ENCODE results near the gene SALL1. TPM values are rescaled to one million over a fixed set of nuclear protein-coding genes. Genes with fewer than 3 reads are reported as not detected.

The SALL1 gene
- total and polyA plus RNA-seq, 2 experiments from 2014 or later: 9.4 to 22.7 TPM

DNA sequence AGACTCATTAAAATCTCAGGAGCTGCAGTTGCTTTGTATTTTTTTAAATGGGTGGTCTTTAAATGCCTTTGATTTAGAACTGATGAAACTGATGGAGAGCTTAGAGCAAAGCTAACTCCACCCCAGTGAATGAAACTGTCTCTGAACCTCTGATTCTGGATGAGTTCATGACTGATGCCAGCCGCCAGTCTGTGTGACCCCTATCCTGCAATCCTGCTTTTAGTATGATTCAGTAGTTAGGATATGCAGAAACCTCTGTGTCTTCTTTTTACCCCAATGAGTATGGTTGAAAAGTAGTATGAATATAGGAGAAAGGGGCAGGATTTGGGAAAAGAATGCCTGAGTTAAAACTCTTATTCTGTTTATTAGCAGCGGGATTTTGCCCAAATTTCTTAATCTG is 12.3 kb upstream of the SALL1 start:
- no peaks in the 10 kb centered on the region for H3F3A ChIP-seq (replicated peaks; ENCODE audit: low read depth)
- no peaks in the 10 kb centered on the region for H3K79me2 ChIP-seq (replicated peaks; ENCODE audit: insufficient read depth)
- peaks cover 13% of the 10 kb centered on the region for H3K27me3 ChIP-seq (ENCODE audit: insufficient read depth)
- H3K36me3 ChIP-seq (ENCODE audit: insufficient read depth): no peaks in the 10 kb centered on the region
- H3K9me2 ChIP-seq (ENCODE audit: insufficient read depth): no peaks in the 10 kb centered on the region
- no peak overlapping the region for H3K4me2 ChIP-seq
- TF ChIP-seq STAT1 (IDR thresholded peaks at IDR 0.05; ENCODE audit: unreplicated experiment) (no peak), JUNB (IDR thresholded peaks at IDR 0.05; ENCODE audit: unreplicated experiment) (no peak), CREB1 (CRISPR knock-in tag; IDR thresholded peaks at IDR 0.05; ENCODE audit: low read depth) (no peak), POLR2AphosphoS5 (IDR thresholded peaks at IDR 0.05; ENCODE audit: low read depth) (no peak), EZH2 (IDR thresholded peaks at IDR 0.05; ENCODE audit: low read depth, unreplicated experiment) (no peak), ZNF114 (CRISPR knock-in tag; IDR thresholded peaks at IDR 0.05) (no peak), ZNF331 (CRISPR knock-in tag; IDR thresholded peaks at IDR 0.05; ENCODE audit: low read depth) (no peak), NANOG (IDR thresholded peaks at IDR 0.05; ENCODE audit: borderline replicate concordance) (no peak), EZH2phosphoT487 (IDR thresholded peaks at IDR 0.05; ENCODE audit: unreplicated experiment) (no peak)
- TF ChIP-seq, protein P1, sequence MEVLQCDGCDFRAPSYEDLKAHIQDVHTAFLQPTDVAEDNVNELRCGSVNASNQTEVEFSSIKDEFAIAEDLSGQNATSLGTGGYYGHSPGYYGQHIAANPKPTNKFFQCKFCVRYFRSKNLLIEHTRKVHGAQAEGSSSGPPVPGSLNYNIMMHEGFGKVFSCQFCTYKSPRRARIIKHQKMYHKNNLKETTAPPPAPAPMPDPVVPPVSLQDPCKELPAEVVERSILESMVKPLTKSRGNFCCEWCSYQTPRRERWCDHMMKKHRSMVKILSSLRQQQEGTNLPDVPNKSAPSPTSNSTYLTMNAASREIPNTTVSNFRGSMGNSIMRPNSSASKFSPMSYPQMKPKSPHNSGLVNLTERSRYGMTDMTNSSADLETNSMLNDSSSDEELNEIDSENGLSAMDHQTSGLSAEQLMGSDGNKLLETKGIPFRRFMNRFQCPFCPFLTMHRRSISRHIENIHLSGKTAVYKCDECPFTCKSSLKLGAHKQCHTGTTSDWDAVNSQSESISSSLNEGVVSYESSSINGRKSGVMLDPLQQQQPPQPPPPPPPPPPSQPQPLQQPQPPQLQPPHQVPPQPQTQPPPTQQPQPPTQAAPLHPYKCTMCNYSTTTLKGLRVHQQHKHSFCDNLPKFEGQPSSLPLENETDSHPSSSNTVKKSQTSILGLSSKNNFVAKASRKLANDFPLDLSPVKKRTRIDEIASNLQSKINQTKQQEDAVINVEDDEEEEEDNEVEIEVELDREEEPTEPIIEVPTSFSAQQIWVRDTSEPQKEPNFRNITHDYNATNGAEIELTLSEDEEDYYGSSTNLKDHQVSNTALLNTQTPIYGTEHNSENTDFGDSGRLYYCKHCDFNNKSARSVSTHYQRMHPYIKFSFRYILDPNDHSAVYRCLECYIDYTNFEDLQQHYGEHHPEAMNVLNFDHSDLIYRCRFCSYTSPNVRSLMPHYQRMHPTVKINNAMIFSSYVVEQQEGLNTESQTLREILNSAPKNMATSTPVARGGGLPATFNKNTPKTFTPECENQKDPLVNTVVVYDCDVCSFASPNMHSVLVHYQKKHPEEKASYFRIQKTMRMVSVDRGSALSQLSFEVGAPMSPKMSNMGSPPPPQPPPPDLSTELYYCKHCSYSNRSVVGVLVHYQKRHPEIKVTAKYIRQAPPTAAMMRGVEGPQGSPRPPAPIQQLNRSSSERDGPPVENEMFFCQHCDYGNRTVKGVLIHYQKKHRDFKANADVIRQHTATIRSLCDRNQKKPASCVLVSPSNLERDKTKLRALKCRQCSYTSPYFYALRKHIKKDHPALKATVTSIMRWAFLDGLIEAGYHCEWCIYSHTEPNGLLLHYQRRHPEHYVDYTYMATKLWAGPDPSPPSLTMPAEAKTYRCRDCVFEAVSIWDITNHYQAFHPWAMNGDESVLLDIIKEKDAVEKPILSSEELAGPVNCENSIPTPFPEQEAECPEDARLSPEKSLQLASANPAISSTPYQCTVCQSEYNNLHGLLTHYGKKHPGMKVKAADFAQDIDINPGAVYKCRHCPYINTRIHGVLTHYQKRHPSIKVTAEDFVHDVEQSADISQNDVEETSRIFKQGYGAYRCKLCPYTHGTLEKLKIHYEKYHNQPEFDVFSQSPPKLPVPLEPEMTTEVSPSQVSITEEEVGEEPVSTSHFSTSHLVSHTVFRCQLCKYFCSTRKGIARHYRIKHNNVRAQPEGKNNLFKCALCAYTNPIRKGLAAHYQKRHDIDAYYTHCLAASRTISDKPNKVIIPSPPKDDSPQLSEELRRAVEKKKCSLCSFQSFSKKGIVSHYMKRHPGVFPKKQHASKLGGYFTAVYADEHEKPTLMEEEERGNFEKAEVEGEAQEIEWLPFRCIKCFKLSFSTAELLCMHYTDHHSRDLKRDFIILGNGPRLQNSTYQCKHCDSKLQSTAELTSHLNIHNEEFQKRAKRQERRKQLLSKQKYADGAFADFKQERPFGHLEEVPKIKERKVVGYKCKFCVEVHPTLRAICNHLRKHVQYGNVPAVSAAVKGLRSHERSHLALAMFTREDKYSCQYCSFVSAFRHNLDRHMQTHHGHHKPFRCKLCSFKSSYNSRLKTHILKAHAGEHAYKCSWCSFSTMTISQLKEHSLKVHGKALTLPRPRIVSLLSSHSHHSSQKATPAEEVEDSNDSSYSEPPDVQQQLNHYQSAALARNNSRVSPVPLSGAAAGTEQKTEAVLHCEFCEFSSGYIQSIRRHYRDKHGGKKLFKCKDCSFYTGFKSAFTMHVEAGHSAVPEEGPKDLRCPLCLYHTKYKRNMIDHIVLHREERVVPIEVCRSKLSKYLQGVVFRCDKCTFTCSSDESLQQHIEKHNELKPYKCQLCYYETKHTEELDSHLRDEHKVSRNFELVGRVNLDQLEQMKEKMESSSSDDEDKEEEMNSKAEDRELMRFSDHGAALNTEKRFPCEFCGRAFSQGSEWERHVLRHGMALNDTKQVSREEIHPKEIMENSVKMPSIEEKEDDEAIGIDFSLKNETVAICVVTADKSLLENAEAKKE (CRISPR knock-in tag; IDR thresholded peaks at IDR 0.05): no peak
- TF ChIP-seq, protein P2, sequence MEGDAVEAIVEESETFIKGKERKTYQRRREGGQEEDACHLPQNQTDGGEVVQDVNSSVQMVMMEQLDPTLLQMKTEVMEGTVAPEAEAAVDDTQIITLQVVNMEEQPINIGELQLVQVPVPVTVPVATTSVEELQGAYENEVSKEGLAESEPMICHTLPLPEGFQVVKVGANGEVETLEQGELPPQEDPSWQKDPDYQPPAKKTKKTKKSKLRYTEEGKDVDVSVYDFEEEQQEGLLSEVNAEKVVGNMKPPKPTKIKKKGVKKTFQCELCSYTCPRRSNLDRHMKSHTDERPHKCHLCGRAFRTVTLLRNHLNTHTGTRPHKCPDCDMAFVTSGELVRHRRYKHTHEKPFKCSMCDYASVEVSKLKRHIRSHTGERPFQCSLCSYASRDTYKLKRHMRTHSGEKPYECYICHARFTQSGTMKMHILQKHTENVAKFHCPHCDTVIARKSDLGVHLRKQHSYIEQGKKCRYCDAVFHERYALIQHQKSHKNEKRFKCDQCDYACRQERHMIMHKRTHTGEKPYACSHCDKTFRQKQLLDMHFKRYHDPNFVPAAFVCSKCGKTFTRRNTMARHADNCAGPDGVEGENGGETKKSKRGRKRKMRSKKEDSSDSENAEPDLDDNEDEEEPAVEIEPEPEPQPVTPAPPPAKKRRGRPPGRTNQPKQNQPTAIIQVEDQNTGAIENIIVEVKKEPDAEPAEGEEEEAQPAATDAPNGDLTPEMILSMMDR (conservative IDR thresholded peaks at IDR 0.05; ENCODE audit: low read depth in 2 of 2): no peak
- TF ChIP-seq, protein P3, sequence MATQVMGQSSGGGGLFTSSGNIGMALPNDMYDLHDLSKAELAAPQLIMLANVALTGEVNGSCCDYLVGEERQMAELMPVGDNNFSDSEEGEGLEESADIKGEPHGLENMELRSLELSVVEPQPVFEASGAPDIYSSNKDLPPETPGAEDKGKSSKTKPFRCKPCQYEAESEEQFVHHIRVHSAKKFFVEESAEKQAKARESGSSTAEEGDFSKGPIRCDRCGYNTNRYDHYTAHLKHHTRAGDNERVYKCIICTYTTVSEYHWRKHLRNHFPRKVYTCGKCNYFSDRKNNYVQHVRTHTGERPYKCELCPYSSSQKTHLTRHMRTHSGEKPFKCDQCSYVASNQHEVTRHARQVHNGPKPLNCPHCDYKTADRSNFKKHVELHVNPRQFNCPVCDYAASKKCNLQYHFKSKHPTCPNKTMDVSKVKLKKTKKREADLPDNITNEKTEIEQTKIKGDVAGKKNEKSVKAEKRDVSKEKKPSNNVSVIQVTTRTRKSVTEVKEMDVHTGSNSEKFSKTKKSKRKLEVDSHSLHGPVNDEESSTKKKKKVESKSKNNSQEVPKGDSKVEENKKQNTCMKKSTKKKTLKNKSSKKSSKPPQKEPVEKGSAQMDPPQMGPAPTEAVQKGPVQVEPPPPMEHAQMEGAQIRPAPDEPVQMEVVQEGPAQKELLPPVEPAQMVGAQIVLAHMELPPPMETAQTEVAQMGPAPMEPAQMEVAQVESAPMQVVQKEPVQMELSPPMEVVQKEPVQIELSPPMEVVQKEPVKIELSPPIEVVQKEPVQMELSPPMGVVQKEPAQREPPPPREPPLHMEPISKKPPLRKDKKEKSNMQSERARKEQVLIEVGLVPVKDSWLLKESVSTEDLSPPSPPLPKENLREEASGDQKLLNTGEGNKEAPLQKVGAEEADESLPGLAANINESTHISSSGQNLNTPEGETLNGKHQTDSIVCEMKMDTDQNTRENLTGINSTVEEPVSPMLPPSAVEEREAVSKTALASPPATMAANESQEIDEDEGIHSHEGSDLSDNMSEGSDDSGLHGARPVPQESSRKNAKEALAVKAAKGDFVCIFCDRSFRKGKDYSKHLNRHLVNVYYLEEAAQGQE (IDR thresholded peaks at IDR 0.05; ENCODE audit: unreplicated experiment): no peak
- TF ChIP-seq, protein P4, sequence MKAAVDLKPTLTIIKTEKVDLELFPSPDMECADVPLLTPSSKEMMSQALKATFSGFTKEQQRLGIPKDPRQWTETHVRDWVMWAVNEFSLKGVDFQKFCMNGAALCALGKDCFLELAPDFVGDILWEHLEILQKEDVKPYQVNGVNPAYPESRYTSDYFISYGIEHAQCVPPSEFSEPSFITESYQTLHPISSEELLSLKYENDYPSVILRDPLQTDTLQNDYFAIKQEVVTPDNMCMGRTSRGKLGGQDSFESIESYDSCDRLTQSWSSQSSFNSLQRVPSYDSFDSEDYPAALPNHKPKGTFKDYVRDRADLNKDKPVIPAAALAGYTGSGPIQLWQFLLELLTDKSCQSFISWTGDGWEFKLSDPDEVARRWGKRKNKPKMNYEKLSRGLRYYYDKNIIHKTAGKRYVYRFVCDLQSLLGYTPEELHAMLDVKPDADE (IDR thresholded peaks at IDR 0.05): no peak
- peaks cover 2% of the 10 kb centered on the region; the same call in 1 of the 3 replicates for H3K36me3 Mint-ChIP-seq (ENCODE audit: low read depth)
- no peak overlapping the region for H3K27ac ChIP-seq (ENCODE audit: low read depth)
- DNase-seq (ENCODE audit: low spot score) (no peak), ATAC-seq (no peak)
- peaks cover 10% of the 10 kb centered on the region for H3K4me1 ChIP-seq (ENCODE audit: insufficient read depth)
- peaks cover 25% of the 10 kb centered on the region for H3K4me1 Mint-ChIP-seq
- peaks cover 9% of the 10 kb centered on the region for H3K27me3 Mint-ChIP-seq (ENCODE audit: insufficient read depth, low read depth, poor library complexity)
- no peaks in the 10 kb centered on the region for H4K20me1 ChIP-seq (replicated peaks; ENCODE audit: insufficient read depth)
- H3K4me3 Mint-ChIP-seq: no peak overlapping the region
- peaks cover 3% of the 10 kb centered on the region; the same call in 2 of the 3 replicates for H3K9me3 Mint-ChIP-seq
- no peak overlapping the region for H2AFZ ChIP-seq
- no peak overlapping the region for H3K4me3 ChIP-seq
- no peak overlapping the region for H3K27ac Mint-ChIP-seq
